HG02852 (cell line): ENCODE measurements around the gene FAM13A.
A peak's percentile ranks its signal among the peaks of the same experiment; 100 is the strongest.

Source experiments
- ATAC-seq: cut with Tn5 transposase; IDR thresholded peaks from one replicate; pipeline ENCODE4 v1.9.1; 2021; ENCODE audit warnings: mild to moderate bottlenecking, moderate library complexity; ENCODE audit not compliant: unreplicated experiment

FAM13A gene

GRCh38 chr4:88730811-88731210 is 326.2 kb downstream of the FAM13A start:
- no peak for ATAC-seq

GRCh38 chr4:88729146-88729760 is 327.7 kb downstream of the FAM13A start:
- no peak for ATAC-seq

GRCh38 chr4:88728146-88728545 is 328.8 kb downstream of the FAM13A start:
- ATAC-seq = no peak

GRCh38 chr4:88725986-88726385 is 331.0 kb downstream of the FAM13A start:
- no peak for ATAC-seq

GRCh38 chr4:88725143-88725542 is 331.8 kb downstream of the FAM13A start:
- no peak for ATAC-seq

GRCh38 chr4:88724406-88724805 is 332.6 kb downstream of the FAM13A start:
- ATAC-seq = no peak

GRCh38 chr4:88722828-88723227 is 334.2 kb downstream of the FAM13A start:
- no peak for ATAC-seq

GRCh38 chr4:88722276-88722780 is 334.7 kb downstream of the FAM13A start:
- no peak for ATAC-seq

GRCh38 chr4:88720451-88721428 is 336.2 kb downstream of the FAM13A start:
- ATAC-seq = no peak

- ATAC-seq = no peak
Observed at GRCh38 chr4:88719381-88719780, 337.6 kb downstream of the FAM13A start.

- no peak for ATAC-seq
Observed at GRCh38 chr4:88718098-88718497, 338.9 kb downstream of the FAM13A start.

- no peak for ATAC-seq
Observed at GRCh38 chr4:88713782-88714181, 343.2 kb downstream of the FAM13A start.

GRCh38 chr4:88709989-88710388 is 347.0 kb downstream of the FAM13A start:
- no peak for ATAC-seq

GRCh38 chr4:88706574-88706973 is 350.4 kb downstream of the FAM13A start:
- ATAC-seq = no peak

GRCh38 chr4:88705805-88706492 is 351.0 kb downstream of the FAM13A start:
- no peak for ATAC-seq

- ATAC-seq = no peak
Observed at GRCh38 chr4:88705223-88705622, 351.8 kb downstream of the FAM13A start.

GRCh38 chr4:88702782-88703181 is 354.2 kb downstream of the FAM13A start:
- ATAC-seq = no peak

- no peak for ATAC-seq
Observed at GRCh38 chr4:88698519-88698918, 358.5 kb downstream of the FAM13A start.

GRCh38 chr4:88697588-88698329 is 359.2 kb downstream of the FAM13A start, which contains the start of gene NAP1L5:
Gene NAP1L5, minus strand, starts transcription at chr4:88697829. Its CDS starts 75 bp downstream, at chr4:88697754.
- ATAC-seq = peak; percentile 98

- ATAC-seq = no peak
Observed at GRCh38 chr4:88697141-88697540, 359.8 kb downstream of the FAM13A start.
